GM10266 (cell line): ENCODE measurements around the gene RITA1.

Experiments used
- DNase-seq: peaks from one replicate; pipeline ENCODE4 v3.0.0; 2012; ENCODE audit errors: extremely low spot score
- TF ChIP-seq, protein P1 (sequence below): IDR thresholded peaks from 2 replicates; pipeline ENCODE4 v1.5.1; 2012; ENCODE audit warnings: mild to moderate bottlenecking, low read depth; ENCODE audit not compliant: control insufficient read depth, insufficient read depth; ENCODE audit errors: missing control alignments

Gene RITA1

DNA sequence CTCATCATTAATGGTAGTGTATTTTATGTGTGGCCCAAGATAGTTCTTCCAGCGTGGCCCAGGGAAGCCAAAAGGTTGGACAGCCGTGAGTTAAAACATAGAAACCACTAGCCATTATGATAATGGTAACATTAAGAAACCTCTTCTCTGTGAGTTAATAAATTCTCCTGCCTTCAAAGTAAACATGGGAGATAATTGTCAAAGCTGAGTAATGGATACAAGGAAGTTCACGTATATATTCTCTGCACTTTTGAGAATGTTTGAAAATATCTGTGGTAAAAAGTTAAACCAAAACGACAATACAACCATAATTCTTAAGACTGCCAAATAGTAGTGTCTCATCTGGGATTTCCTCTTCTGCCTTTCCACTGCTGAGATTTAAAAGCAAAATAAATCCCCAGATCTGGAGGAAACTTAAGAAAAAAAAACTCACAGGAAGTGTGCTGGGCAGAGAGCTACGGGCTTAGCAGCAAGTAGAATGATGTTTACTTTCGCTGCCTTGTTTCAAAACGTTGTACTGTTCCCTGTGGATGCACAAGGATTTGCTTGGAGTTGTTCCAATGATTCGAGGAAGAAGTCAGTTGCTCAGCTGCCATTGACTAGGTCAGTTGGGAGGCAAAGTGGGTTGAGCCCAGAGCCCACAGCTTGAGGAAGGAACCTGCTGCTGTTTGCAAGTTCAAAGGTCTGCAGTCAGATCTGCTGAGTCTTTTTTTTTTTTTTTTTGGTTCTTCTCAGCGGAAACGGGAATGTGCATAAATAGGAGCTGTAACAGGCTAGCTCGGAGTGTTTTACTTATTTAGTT, 37.4 kb downstream of the RITA1 start:
- DNase-seq = no peak
- TF ChIP-seq, protein P1, sequence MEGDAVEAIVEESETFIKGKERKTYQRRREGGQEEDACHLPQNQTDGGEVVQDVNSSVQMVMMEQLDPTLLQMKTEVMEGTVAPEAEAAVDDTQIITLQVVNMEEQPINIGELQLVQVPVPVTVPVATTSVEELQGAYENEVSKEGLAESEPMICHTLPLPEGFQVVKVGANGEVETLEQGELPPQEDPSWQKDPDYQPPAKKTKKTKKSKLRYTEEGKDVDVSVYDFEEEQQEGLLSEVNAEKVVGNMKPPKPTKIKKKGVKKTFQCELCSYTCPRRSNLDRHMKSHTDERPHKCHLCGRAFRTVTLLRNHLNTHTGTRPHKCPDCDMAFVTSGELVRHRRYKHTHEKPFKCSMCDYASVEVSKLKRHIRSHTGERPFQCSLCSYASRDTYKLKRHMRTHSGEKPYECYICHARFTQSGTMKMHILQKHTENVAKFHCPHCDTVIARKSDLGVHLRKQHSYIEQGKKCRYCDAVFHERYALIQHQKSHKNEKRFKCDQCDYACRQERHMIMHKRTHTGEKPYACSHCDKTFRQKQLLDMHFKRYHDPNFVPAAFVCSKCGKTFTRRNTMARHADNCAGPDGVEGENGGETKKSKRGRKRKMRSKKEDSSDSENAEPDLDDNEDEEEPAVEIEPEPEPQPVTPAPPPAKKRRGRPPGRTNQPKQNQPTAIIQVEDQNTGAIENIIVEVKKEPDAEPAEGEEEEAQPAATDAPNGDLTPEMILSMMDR = no peak

- TF ChIP-seq, protein P1 = no peak
- DNase-seq = no peak
Measured at GRCh38 chr12:113224955-113225354, 39.4 kb downstream of the RITA1 start.

DNA sequence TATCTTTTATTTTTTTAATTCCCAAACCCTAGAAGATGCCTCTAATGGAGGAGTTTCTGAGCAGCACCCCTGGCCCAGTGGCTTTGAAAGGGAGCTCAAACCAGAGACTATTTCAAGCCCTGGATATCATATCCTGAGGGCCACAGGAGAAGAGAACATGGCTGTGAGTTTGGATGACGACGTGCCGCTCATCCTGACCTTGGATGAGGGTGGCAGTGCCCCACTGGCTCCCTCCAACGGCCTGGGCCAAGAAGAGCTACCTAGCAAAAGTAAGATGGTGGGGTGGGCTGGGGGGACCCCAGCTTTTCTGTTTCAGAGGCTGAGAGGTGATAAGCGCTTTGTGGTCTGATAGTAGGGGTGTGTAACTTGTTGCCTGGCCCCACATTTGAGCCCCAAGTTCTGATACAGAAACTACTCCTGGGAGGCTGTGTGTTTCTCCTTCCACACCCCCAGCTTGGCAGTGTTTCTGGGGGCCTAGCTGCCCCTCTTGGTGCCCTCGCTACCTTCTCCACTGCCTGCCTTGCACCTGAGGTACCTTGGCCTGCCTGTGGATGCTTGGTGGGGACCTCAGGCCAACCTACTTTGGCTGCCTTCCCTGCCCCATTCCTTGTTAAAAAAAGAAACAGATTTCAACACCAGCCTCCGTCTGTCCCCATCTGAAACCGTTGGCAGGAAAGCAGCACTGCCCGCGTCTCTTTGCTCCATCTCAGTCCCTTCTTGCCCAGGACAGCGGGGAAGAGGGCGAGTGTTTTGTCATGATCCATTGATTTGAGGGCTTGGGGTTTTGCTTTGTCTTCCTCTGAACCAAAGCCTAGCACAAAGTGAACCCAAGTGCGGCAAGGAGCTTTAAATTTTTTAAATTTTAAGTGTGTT, 41.4 kb downstream of the RITA1 start:
- TF ChIP-seq, protein P1 = no peak
- DNase-seq = no peak

- DNase-seq = no peak
- TF ChIP-seq, protein P1 = no peak
Measured at GRCh38 chr12:113227686-113228391, 42.3 kb downstream of the RITA1 start.

DNA sequence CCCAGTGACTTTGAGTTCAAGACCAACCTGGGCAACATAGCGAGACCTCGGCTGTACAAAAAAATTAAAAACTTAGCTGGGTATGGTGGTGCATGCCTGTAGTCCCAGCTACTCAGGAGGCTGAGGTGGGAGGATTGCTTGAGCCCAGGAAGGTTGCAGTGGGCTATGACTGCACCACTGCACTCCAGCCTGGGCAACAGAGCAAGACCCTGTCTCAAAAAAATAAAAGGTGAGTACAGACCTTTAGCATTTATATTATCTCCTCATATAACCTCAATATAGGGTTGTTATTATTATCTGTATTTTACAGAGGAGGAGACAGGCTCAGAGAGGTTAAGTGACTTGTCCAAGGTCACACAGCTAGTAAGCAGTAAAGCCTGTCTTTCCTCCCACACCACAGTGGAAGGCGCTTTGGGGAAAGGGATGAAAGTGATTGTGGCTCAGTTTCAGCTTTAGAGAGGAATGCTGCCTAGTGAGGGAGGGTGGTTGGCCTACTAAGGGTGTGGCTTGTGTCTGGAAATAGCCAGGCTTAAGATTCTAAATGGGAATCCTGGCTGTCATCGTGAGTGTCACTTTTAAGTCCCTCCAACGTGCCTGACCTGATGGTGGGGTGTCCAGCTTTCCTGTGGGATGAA, 43.0 kb downstream of the RITA1 start:
- no peak for DNase-seq
- TF ChIP-seq, protein P1 = no peak

- DNase-seq = no peak
- TF ChIP-seq, protein P1 = no peak
Measured at GRCh38 chr12:113230315-113231234, 45.1 kb downstream of the RITA1 start.
